HG02938 (cell line): Measurements from ENCODE around the gene AFTPH.

Experiments
- ATAC-seq: cut with Tn5 transposase; IDR thresholded peaks from one replicate; pipeline ENCODE4 v1.9.1; 2021; ENCODE audit warnings: mild to moderate bottlenecking, moderate library complexity; ENCODE audit not compliant: unreplicated experiment

AFTPH gene

GRCh38 chr2:64586054-64586453, 61.9 kb downstream of the AFTPH start:
- ATAC-seq, result no peak

- no peak for ATAC-seq
Measured at GRCh38 chr2:64586883-64587481, 62.9 kb downstream of the AFTPH start.

- no peak for ATAC-seq
Measured at GRCh38 chr2:64587561-64587960, 63.4 kb downstream of the AFTPH start.

- no peak for ATAC-seq
Measured at GRCh38 chr2:64591188-64591587, 67.1 kb downstream of the AFTPH start.

- ATAC-seq, result no peak
Measured at GRCh38 chr2:64593035-64593655, 69.0 kb downstream of the AFTPH start.

- ATAC-seq, result no peak
Measured at GRCh38 chr2:64594226-64594989, 70.3 kb downstream of the AFTPH start.

GRCh38 chr2:64595397-64596176, 71.5 kb downstream of the AFTPH start:
- no peak for ATAC-seq

- no peak for ATAC-seq
Measured at GRCh38 chr2:64598226-64598625, 74.1 kb downstream of the AFTPH start.

GRCh38 chr2:64599469-64599868, 75.3 kb downstream of the AFTPH start:
- ATAC-seq, result no peak

GRCh38 chr2:64601034-64601754, 77.1 kb downstream of the AFTPH start:
- ATAC-seq, result no peak

GRCh38 chr2:64601785-64602391, 77.8 kb downstream of the AFTPH start:
- ATAC-seq, result no peak

GRCh38 chr2:64602436-64602835, 78.3 kb downstream of the AFTPH start:
- no peak for ATAC-seq

GRCh38 chr2:64604155-64604554, 80.0 kb downstream of the AFTPH start:
- ATAC-seq, result no peak

GRCh38 chr2:64605026-64605471, 80.9 kb downstream of the AFTPH start:
- no peak for ATAC-seq

- ATAC-seq, result no peak
Measured at GRCh38 chr2:64605991-64606478, 81.9 kb downstream of the AFTPH start.

GRCh38 chr2:64606479-64607363, 82.6 kb downstream of the AFTPH start:
- ATAC-seq, result peak; percentile 86

GRCh38 chr2:64607381-64608304, 83.5 kb downstream of the AFTPH start:
- no peak for ATAC-seq

GRCh38 chr2:64608867-64609226, 84.7 kb downstream of the AFTPH start:
- ATAC-seq, result no peak
